NCI-H187 (cell line): ENCODE measurements around the gene CTNNA2.
"Not testable (repeated sequence)": the region's sequence is repeated elsewhere in the genome, so short reads cannot be mapped to it uniquely, and the experiment has no call there.

ENCODE experiments used
- DNase-seq, 2 experiments: peaks; one replicate each; lab custom pipeline; 2025; lab: John Stamatoyannopoulos, UW

Gene CTNNA2

GRCh38 chr2:80086831-80087230, 574.0 kb downstream of the CTNNA2 start:
- no peak for DNase-seq

GRCh38 chr2:80091237-80091636, 578.4 kb downstream of the CTNNA2 start:
- no peak for DNase-seq

- DNase-seq = no peak
These were observed 579.6 kb downstream of the CTNNA2 start for GRCh38 chr2:80092474-80092873.

GRCh38 chr2:80098503-80098902, 585.7 kb downstream of the CTNNA2 start:
- DNase-seq = not testable (repeated sequence)

GRCh38 chr2:80102026-80102425, 589.2 kb downstream of the CTNNA2 start:
- no peak for DNase-seq

GRCh38 chr2:80105015-80105640, 592.3 kb downstream of the CTNNA2 start:
- no peak for DNase-seq

- DNase-seq = no peak
These were observed 598.3 kb downstream of the CTNNA2 start for GRCh38 chr2:80111185-80111584.

GRCh38 chr2:80112790-80113189, 599.9 kb downstream of the CTNNA2 start:
- no peak for DNase-seq

GRCh38 chr2:80113399-80113798, 600.5 kb downstream of the CTNNA2 start:
- DNase-seq = no peak

GRCh38 chr2:80114812-80115211, 602.0 kb downstream of the CTNNA2 start:
- DNase-seq = no peak

GRCh38 chr2:80117401-80117800, 604.5 kb downstream of the CTNNA2 start:
- DNase-seq = no peak

- DNase-seq = no peak
These were observed 608.0 kb downstream of the CTNNA2 start for GRCh38 chr2:80120866-80121265.

- no peak for DNase-seq
These were observed 609.8 kb downstream of the CTNNA2 start for GRCh38 chr2:80122675-80123074.

GRCh38 chr2:80126596-80127189, 613.8 kb downstream of the CTNNA2 start:
- no peak for DNase-seq

- no peak for DNase-seq
These were observed 615.2 kb downstream of the CTNNA2 start for GRCh38 chr2:80128080-80128479.

GRCh38 chr2:80132281-80132680, 619.4 kb downstream of the CTNNA2 start:
- DNase-seq = no peak

GRCh38 chr2:80135001-80135400, 622.1 kb downstream of the CTNNA2 start:
- DNase-seq = no peak

- DNase-seq = no peak
These were observed 623.5 kb downstream of the CTNNA2 start for GRCh38 chr2:80136338-80136737.

- no peak for DNase-seq
These were observed 626.1 kb downstream of the CTNNA2 start for GRCh38 chr2:80139001-80139400.

- no peak for DNase-seq
These were observed 628.3 kb downstream of the CTNNA2 start for GRCh38 chr2:80141007-80141726.

- DNase-seq = no peak
These were observed 632.6 kb downstream of the CTNNA2 start for GRCh38 chr2:80145499-80145898.

GRCh38 chr2:80146757-80147156, 633.9 kb downstream of the CTNNA2 start:
- DNase-seq = not testable (repeated sequence)

GRCh38 chr2:80147690-80148089, 634.8 kb downstream of the CTNNA2 start:
- DNase-seq = no peak
